GM23338 (cell line): ENCODE results near the gene TMIGD2. TPM values are rescaled to one million over a fixed set of nuclear protein-coding genes. Genes with fewer than 3 reads are reported as not detected.

Experiments used
- ATAC-seq: fragments of 200-7000 bp; cut with Tn5 transposase; 3 replicates; pipeline ENCODE4 v1.9.1; 2020
- DNase-seq: peaks from one replicate; pipeline ENCODE4 v3.0.0-alpha.2; 2015; ENCODE audit warnings: low spot score
- H2AFZ ChIP-seq: fragments of 200-600 bp; sonication (generic); 2 replicates; pipeline ENCODE4 v1.8.0; 2016; ENCODE audit warnings: antibody characterized with exemption, mild to moderate bottlenecking, moderate library complexity
- H3F3A ChIP-seq: fragments of 200-600 bp; sonication (generic); replicated peaks from 2 replicates; pipeline ENCODE4 v1.8.0; 2017; ENCODE audit warnings: antibody characterized with exemption, mixed run types, low read depth
- H3K27ac ChIP-seq: fragments of 200-600 bp; sonication (generic); 2 replicates; pipeline ENCODE4 v1.6.1; 2016; ENCODE audit warnings: low read depth
- H3K27me3 ChIP-seq: fragments of 200-600 bp; sonication (generic); 2 replicates; pipeline ENCODE4 v1.8.0; 2016; ENCODE audit warnings: mild to moderate bottlenecking, mixed run types, moderate library complexity; ENCODE audit not compliant: insufficient read depth
- H3K36me3 ChIP-seq: fragments of 200-600 bp; sonication (generic); 2 replicates; pipeline ENCODE4 v1.8.0; 2016; ENCODE audit warnings: mild to moderate bottlenecking; ENCODE audit not compliant: insufficient read depth
- H3K4me1 ChIP-seq: fragments of 200-600 bp; sonication (generic); 2 replicates; pipeline ENCODE4 v1.8.0; 2016; ENCODE audit warnings: mild to moderate bottlenecking, moderate library complexity; ENCODE audit not compliant: insufficient read depth
- H3K4me2 ChIP-seq: fragments of 200-600 bp; sonication (generic); 2 replicates; pipeline ENCODE4 v1.7.1; 2017; ENCODE audit warnings: mixed run types
- H3K4me3 ChIP-seq: fragments of 200-600 bp; sonication (generic); 2 replicates; pipeline ENCODE4 v1.6.1; 2016; ENCODE audit warnings: mixed run types
- H3K79me2 ChIP-seq: fragments of 200-600 bp; sonication (generic); replicated peaks from 2 replicates; pipeline ENCODE4 v1.8.0; 2017; ENCODE audit warnings: mild to moderate bottlenecking; ENCODE audit not compliant: insufficient read depth
- H3K9me2 ChIP-seq: fragments of 200-600 bp; sonication (generic); 2 replicates; pipeline ENCODE4 v1.8.0; 2017; ENCODE audit not compliant: insufficient read depth
- H4K20me1 ChIP-seq: fragments of 200-600 bp; sonication (generic); replicated peaks from 2 replicates; pipeline ENCODE4 v1.8.0; 2017; ENCODE audit warnings: mild to moderate bottlenecking; ENCODE audit not compliant: insufficient read depth
- H3K27ac Mint-ChIP-seq: 2 replicates; pipeline ENCODE4 v1.8.0; 2020; ENCODE audit warnings: inconsistent platforms, mild to moderate bottlenecking, moderate library complexity, mixed read lengths
- H3K27me3 Mint-ChIP-seq: 3 replicates; pipeline ENCODE4 v1.8.0; 2022; ENCODE audit warnings: low read depth, mild to moderate bottlenecking, moderate library complexity, mixed read lengths, inconsistent platforms; ENCODE audit not compliant: insufficient read depth, poor library complexity
- H3K36me3 Mint-ChIP-seq: 3 replicates; pipeline ENCODE4 v1.8.0; 2021; ENCODE audit warnings: low read depth, mild to moderate bottlenecking, inconsistent platforms, moderate library complexity, mixed read lengths
- H3K4me1 Mint-ChIP-seq: 3 replicates; pipeline ENCODE4 v1.8.0; 2020; ENCODE audit warnings: mild to moderate bottlenecking, inconsistent platforms, mixed read lengths
- H3K4me3 Mint-ChIP-seq: 3 replicates; pipeline ENCODE4 v1.8.0; 2021; ENCODE audit warnings: moderate library complexity, mild to moderate bottlenecking, inconsistent platforms, mixed read lengths
- H3K9me3 Mint-ChIP-seq: 3 replicates; pipeline ENCODE4 v1.8.0; 2020; ENCODE audit warnings: moderate library complexity, mild to moderate bottlenecking, inconsistent platforms, mixed read lengths
- POLR2AphosphoS5 ChIP-seq: IDR thresholded peaks from 2 replicates; pipeline ENCODE4 v1.6.1; 2016; ENCODE audit warnings: antibody characterized with exemption, low read depth
- polyA plus RNA-seq: library from polyadenylated mRNA; unstranded; fragments of >200 nt; fragmentation: Nextera tagmentation; extraction: Ambion mirVana; gene quantifications from 2 replicates; pipeline ENCODE4 v1.2.1, GENCODE V29; 2016
- total RNA-seq: library from RNA; depleted of rRNA; stranded (reverse); fragments of >200 nt; shearing (Covaris generic); gene quantifications from 2 replicates; pipeline ENCODE4 v1.2.3, GENCODE V29; 2014
- TF ChIP-seq, protein P1 (sequence below), 2 experiments: fragments of 200-600 bp in 1 of 2; sonication (generic) in 1 of 2; conservative IDR thresholded peaks; 2 replicates each; pipeline versions ENCODE4 v1.5.1 to v1.6.1; 2016 to 2017; ENCODE audit warnings: antibody characterized with exemption in 2 of 2, low read depth in 2 of 2, mild to moderate bottlenecking in 2 of 2, moderate library complexity in 1 of 2
- TF ChIP-seq, protein P2 (sequence below): fragments of 250-450 bp; sonication (Bioruptor Pico); IDR thresholded peaks from 2 replicates; pipeline ENCODE4 v1.5.0; 2020; ENCODE audit warnings: mild to moderate bottlenecking, moderate library complexity

TMIGD2 gene
- total and polyA plus RNA-seq, 2 experiments from 2014 or later: 0.76 to 0.79 TPM

DNA sequence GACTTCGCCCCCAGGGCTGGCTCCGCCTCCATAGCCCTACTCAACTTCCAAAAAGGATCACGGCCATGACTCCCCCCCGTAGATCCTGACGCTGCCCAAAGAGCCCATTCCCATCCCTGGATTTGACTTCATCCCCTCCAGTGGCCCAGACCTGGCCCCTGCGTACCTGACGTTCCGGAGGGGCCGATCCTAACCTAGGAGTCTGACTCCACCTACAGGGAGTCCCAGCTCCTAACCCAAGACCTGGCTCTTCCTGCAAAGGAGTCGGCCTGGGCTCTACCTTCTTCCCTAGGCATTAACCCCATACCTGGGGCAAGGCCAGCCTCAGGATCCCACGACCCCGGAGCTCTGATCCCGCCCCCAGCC, 25.7 kb upstream of the TMIGD2 start (continued):
- TF ChIP-seq, protein P1, sequence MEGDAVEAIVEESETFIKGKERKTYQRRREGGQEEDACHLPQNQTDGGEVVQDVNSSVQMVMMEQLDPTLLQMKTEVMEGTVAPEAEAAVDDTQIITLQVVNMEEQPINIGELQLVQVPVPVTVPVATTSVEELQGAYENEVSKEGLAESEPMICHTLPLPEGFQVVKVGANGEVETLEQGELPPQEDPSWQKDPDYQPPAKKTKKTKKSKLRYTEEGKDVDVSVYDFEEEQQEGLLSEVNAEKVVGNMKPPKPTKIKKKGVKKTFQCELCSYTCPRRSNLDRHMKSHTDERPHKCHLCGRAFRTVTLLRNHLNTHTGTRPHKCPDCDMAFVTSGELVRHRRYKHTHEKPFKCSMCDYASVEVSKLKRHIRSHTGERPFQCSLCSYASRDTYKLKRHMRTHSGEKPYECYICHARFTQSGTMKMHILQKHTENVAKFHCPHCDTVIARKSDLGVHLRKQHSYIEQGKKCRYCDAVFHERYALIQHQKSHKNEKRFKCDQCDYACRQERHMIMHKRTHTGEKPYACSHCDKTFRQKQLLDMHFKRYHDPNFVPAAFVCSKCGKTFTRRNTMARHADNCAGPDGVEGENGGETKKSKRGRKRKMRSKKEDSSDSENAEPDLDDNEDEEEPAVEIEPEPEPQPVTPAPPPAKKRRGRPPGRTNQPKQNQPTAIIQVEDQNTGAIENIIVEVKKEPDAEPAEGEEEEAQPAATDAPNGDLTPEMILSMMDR (conservative IDR thresholded peaks at IDR 0.05; ENCODE audit: low read depth in 2 of 2): 0 out of 4 replicates have a peak, but pooled peaks of 1 of the 2 experiments have one; percentile 7

DNA sequence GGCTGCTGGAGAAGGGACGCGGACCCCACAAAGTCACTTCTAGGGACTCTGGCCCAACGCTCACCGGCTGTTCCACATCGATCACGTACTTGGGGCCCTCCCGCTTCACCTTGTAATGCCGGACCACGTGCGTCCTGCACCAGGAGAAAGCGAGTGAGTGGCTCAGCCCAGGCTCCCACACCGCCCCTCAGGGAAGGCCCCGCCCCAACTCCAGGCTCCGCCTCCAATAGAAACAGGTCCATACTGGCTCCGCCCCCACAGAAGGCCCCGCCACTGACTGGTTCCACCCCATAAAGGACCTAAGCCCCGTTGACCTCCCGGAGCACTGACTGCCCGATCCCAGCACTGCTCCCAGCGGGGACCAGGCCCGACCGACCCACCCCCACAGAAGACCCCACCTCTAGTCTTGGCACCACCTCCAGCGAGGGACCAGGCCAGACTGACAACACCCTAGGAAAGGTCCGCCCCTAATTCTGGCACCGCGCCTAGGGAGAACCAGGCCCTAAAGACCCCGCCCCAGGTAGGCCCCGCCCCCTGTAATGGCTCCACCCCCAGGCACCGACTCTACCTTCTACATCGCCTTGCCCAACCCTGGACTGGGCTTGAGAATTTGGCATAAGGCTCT, 25.2 kb upstream of the TMIGD2 start:
- Mint-ChIP-seq H3K4me3 (peak overlapping the region; percentile 82), H3K4me1 (peaks cover 18% of the 10 kb centered on the region), H3K27ac (peak overlapping the region; percentile 96), H3K27me3 (peaks cover 30% of the 10 kb centered on the region), H3K9me3 (no peaks in the 10 kb centered on the region), H3K36me3 (peaks cover 15% of the 10 kb centered on the region)
- TF ChIP-seq, protein P2, sequence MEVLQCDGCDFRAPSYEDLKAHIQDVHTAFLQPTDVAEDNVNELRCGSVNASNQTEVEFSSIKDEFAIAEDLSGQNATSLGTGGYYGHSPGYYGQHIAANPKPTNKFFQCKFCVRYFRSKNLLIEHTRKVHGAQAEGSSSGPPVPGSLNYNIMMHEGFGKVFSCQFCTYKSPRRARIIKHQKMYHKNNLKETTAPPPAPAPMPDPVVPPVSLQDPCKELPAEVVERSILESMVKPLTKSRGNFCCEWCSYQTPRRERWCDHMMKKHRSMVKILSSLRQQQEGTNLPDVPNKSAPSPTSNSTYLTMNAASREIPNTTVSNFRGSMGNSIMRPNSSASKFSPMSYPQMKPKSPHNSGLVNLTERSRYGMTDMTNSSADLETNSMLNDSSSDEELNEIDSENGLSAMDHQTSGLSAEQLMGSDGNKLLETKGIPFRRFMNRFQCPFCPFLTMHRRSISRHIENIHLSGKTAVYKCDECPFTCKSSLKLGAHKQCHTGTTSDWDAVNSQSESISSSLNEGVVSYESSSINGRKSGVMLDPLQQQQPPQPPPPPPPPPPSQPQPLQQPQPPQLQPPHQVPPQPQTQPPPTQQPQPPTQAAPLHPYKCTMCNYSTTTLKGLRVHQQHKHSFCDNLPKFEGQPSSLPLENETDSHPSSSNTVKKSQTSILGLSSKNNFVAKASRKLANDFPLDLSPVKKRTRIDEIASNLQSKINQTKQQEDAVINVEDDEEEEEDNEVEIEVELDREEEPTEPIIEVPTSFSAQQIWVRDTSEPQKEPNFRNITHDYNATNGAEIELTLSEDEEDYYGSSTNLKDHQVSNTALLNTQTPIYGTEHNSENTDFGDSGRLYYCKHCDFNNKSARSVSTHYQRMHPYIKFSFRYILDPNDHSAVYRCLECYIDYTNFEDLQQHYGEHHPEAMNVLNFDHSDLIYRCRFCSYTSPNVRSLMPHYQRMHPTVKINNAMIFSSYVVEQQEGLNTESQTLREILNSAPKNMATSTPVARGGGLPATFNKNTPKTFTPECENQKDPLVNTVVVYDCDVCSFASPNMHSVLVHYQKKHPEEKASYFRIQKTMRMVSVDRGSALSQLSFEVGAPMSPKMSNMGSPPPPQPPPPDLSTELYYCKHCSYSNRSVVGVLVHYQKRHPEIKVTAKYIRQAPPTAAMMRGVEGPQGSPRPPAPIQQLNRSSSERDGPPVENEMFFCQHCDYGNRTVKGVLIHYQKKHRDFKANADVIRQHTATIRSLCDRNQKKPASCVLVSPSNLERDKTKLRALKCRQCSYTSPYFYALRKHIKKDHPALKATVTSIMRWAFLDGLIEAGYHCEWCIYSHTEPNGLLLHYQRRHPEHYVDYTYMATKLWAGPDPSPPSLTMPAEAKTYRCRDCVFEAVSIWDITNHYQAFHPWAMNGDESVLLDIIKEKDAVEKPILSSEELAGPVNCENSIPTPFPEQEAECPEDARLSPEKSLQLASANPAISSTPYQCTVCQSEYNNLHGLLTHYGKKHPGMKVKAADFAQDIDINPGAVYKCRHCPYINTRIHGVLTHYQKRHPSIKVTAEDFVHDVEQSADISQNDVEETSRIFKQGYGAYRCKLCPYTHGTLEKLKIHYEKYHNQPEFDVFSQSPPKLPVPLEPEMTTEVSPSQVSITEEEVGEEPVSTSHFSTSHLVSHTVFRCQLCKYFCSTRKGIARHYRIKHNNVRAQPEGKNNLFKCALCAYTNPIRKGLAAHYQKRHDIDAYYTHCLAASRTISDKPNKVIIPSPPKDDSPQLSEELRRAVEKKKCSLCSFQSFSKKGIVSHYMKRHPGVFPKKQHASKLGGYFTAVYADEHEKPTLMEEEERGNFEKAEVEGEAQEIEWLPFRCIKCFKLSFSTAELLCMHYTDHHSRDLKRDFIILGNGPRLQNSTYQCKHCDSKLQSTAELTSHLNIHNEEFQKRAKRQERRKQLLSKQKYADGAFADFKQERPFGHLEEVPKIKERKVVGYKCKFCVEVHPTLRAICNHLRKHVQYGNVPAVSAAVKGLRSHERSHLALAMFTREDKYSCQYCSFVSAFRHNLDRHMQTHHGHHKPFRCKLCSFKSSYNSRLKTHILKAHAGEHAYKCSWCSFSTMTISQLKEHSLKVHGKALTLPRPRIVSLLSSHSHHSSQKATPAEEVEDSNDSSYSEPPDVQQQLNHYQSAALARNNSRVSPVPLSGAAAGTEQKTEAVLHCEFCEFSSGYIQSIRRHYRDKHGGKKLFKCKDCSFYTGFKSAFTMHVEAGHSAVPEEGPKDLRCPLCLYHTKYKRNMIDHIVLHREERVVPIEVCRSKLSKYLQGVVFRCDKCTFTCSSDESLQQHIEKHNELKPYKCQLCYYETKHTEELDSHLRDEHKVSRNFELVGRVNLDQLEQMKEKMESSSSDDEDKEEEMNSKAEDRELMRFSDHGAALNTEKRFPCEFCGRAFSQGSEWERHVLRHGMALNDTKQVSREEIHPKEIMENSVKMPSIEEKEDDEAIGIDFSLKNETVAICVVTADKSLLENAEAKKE: no peak
- peak; percentile 76 for TF ChIP-seq POLR2AphosphoS5
- peak overlapping the region; percentile 97 for H2AFZ ChIP-seq
- H3K4me2 ChIP-seq: peak overlapping the region; percentile 95
- H4K20me1 ChIP-seq: no peaks in the 10 kb centered on the region; the same call in 1 of the 2 replicates
- H3K27me3 ChIP-seq: no peaks in the 10 kb centered on the region
- peaks cover 3% of the 10 kb centered on the region; the same call in 1 of the 2 replicates for H3K4me1 ChIP-seq
- ATAC-seq (peak; percentile 63), DNase-seq (peak; percentile 99)
- H3K27ac ChIP-seq: peak overlapping the region; percentile 91; the same call in 1 of the 2 replicates
- peak overlapping the region; percentile 77 for H3K4me3 ChIP-seq
- H3F3A ChIP-seq: peaks cover 6% of the 10 kb centered on the region; the same call in 1 of the 2 replicates
- H3K9me2 ChIP-seq: no peaks in the 10 kb centered on the region
- no peaks in the 10 kb centered on the region for H3K36me3 ChIP-seq
- no peaks in the 10 kb centered on the region for H3K79me2 ChIP-seq
